Activated T-cell treated with anti-CD3 and anti-CD28 coated beads, Interleukin-2, amount 50 U/mL, for 4 hours (primary cell): ENCODE measurements around the gene SYT15B. TPM values are rescaled to one million over a fixed set of nuclear protein-coding genes. Genes with fewer than 3 reads are reported as not detected.
A peak's percentile ranks its signal among the peaks of the same experiment; 100 is the strongest.
"Not testable (repeated sequence)": the region's sequence is repeated elsewhere in the genome, so short reads cannot be mapped to it uniquely, and the experiment has no call there.

ENCODE experiments used
- ATAC-seq, 2 donors: fragments of 200-7000 bp; cut with Tn5 transposase; one replicate each; pipeline ENCODE4 v1.10.0; 2021
- DNase-seq: peaks from one replicate; pipeline ENCODE4 v3.0.0-alpha.2; 2020
- H3K27me3 Mint-ChIP-seq: one replicate; pipeline ENCODE4 v1.8.0; 2021; ENCODE audit warnings: low read depth, mixed read lengths
- H3K36me3 Mint-ChIP-seq: one replicate; pipeline ENCODE4 v1.8.0; 2022; ENCODE audit warnings: mixed read lengths; ENCODE audit not compliant: insufficient read depth
- H3K4me1 Mint-ChIP-seq: one replicate; pipeline ENCODE4 v1.8.0; 2021; ENCODE audit warnings: low read depth, mixed read lengths
- H3K4me3 Mint-ChIP-seq: one replicate; pipeline ENCODE4 v1.8.0; 2021; ENCODE audit warnings: mild to moderate bottlenecking, moderate library complexity, mixed read lengths
- H3K9me3 Mint-ChIP-seq: one replicate; pipeline ENCODE4 v1.8.0; 2021; ENCODE audit warnings: mixed read lengths
- total RNA-seq, 3 donors: library from RNA; stranded (reverse); gene quantifications; one replicate each; pipeline ENCODE4 v1.2.1, GENCODE V29; 2021

SYT15B gene
- total RNA-seq, 3 donors from 2014 or later: 0.05 to 0.11 (median 0.11) TPM

DNA sequence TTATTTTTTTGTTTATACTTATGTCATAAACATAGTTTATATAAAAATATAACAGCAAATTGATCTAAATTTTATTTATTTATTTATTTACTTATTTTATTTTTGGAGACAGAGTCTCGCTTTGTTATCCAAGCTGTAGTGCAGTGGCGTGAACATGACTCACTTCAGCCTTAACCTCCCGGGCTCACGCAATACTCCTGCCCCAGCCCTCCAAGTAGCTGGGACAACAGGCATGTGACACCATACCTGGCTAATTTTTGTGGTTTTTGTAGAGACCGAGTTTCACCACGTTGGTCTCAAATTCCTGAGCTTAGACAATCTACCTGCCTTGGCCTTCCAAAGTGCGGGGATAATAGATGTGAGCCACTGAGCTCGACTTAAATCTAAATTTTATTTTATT lies 13.0 kb downstream of the SYT15B start:
- DNase-seq, H3K4me3 Mint-ChIP-seq, H3K27me3 Mint-ChIP-seq, H3K36me3 Mint-ChIP-seq, H3K9me3 Mint-ChIP-seq, H3K4me1 Mint-ChIP-seq, ATAC-seq: not testable (repeated sequence)

- not testable (repeated sequence) for H3K36me3 Mint-ChIP-seq, H3K27me3 Mint-ChIP-seq, ATAC-seq, H3K9me3 Mint-ChIP-seq, DNase-seq, H3K4me3 Mint-ChIP-seq, H3K4me1 Mint-ChIP-seq
These were observed 16.5 kb downstream of the SYT15B start for GRCh38 chr10:47746780-47747376.

GRCh38 chr10:47744881-47745280 lies 18.5 kb downstream of the SYT15B start:
- not testable (repeated sequence) for H3K27me3 Mint-ChIP-seq, DNase-seq, H3K9me3 Mint-ChIP-seq, H3K36me3 Mint-ChIP-seq, H3K4me3 Mint-ChIP-seq, ATAC-seq, H3K4me1 Mint-ChIP-seq

DNA sequence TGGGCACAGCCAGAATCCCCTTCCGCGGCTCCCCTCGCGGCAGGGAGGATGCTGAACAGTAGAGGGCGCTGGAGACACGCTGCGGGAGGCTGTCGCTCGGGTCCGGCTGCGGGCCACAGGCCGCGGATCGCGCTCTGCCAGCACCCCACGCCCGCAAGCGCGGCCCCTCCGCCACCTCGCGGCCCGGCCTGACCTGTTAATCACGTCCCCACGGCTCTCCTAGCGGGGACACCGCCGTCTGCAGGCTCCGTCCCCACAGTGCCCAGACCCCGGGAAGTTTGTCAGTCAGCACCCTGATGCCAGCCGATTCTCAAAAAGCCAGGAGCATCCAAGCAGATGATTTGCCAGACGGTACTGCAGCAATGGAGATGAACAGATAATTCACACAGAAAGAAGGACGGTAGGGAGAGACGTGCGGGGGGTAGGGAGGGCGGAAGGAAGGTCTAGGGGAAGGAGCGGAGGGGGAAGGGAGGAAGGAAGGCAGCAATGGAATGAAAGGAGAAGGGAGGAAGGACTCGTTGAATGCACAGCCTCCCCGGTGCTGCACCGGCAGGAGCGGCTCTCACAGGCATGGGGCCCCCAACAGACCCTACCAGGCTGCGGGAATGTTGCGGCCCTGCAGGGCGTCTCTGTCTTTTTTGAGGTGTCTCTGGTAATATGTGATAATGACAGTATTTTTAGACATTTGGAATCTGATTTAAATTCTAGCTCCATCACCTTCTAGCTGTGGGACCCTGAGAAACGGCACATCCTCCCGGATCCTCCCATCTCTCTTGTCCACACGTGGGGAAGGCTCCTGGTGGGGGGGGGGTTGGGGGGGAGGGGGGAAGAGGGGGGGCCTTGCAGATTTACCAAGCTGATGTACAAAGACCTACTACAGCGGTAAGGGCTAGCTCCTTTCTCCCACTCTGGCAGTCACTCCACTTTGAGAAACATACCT lies 19.5 kb downstream of the SYT15B start:
- not testable (repeated sequence) for H3K36me3 Mint-ChIP-seq, H3K27me3 Mint-ChIP-seq, H3K9me3 Mint-ChIP-seq, H3K4me3 Mint-ChIP-seq, H3K4me1 Mint-ChIP-seq
- ATAC-seq (peak; percentile 91 to 92), DNase-seq (peak; percentile 5)

GRCh38 chr10:47740868-47741267 lies 22.5 kb downstream of the SYT15B start:
- not testable (repeated sequence) for H3K36me3 Mint-ChIP-seq, DNase-seq, H3K4me3 Mint-ChIP-seq, H3K9me3 Mint-ChIP-seq, H3K27me3 Mint-ChIP-seq, H3K4me1 Mint-ChIP-seq
- peak; percentile 60 to 61 for ATAC-seq

GRCh38 chr10:47730911-47731310 lies 32.5 kb downstream of the SYT15B start:
- H3K4me3 Mint-ChIP-seq, ATAC-seq, H3K27me3 Mint-ChIP-seq, DNase-seq, H3K9me3 Mint-ChIP-seq, H3K36me3 Mint-ChIP-seq, H3K4me1 Mint-ChIP-seq: not testable (repeated sequence)

GRCh38 chr10:47725740-47726139 lies 37.7 kb downstream of the SYT15B start:
- H3K9me3 Mint-ChIP-seq, H3K4me3 Mint-ChIP-seq, DNase-seq, H3K36me3 Mint-ChIP-seq, H3K4me1 Mint-ChIP-seq, ATAC-seq, H3K27me3 Mint-ChIP-seq: not testable (repeated sequence)

- not testable (repeated sequence) for DNase-seq, H3K4me1 Mint-ChIP-seq, H3K36me3 Mint-ChIP-seq, ATAC-seq, H3K27me3 Mint-ChIP-seq, H3K9me3 Mint-ChIP-seq, H3K4me3 Mint-ChIP-seq
These were observed 38.3 kb downstream of the SYT15B start for GRCh38 chr10:47725047-47725446.

GRCh38 chr10:47724119-47724518 lies 39.3 kb downstream of the SYT15B start:
- not testable (repeated sequence) for H3K4me1 Mint-ChIP-seq, H3K9me3 Mint-ChIP-seq, ATAC-seq, H3K27me3 Mint-ChIP-seq, H3K36me3 Mint-ChIP-seq, H3K4me3 Mint-ChIP-seq, DNase-seq

- not testable (repeated sequence) for H3K4me3 Mint-ChIP-seq, DNase-seq, H3K36me3 Mint-ChIP-seq, ATAC-seq, H3K4me1 Mint-ChIP-seq, H3K9me3 Mint-ChIP-seq, H3K27me3 Mint-ChIP-seq
These were observed 40.0 kb downstream of the SYT15B start for GRCh38 chr10:47723362-47723761.

DNA sequence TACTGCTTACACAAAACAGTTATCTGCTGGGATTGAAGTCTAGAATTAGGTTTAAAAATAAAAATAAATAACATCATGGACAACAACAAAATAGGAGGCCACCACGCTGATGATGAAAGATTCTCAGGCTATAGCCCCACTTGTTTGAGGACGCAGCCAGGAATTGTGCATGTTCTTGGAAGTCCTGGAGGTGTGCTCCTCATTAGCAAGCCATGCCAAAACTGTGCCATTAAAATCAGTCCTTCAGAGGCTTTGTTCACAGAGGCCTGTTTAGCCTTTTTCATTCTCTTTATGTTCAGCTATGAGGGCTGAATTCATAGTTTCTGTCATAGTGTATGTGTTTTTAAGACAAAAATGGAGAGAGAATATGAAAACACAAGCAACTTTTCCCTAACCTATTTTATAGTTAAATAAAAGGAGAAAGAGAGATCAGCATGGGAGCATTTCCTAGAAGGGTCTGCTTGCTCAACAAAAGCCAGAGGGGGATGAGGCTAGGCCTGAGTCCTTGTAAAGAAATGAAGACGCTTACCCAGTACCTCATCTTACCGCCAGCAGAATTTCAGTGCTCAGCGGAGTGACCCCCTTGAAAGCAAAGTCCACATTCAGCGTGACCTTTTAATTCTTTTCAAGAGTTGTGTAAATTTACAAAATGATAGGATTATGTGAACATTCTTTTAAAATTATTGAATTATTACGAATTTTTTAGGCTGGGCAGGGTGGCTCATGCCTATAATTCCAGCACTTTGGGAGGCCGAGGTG lies 46.2 kb downstream of the SYT15B start:
- ATAC-seq, H3K9me3 Mint-ChIP-seq, DNase-seq, H3K4me1 Mint-ChIP-seq, H3K27me3 Mint-ChIP-seq, H3K4me3 Mint-ChIP-seq, H3K36me3 Mint-ChIP-seq: not testable (repeated sequence)

Other genes with a start within 250 kb of the SYT15B start
- 1 to 10 TPM; 3.2 to 6.5 (median 3.7) TPM for gene AGAP9, start 240.0 kb downstream of the SYT15B start, total RNA-seq
- not detected for gene NPY4R2, start 155.1 kb upstream of the SYT15B start, total RNA-seq
- gene FAM25C, start 236.2 kb upstream of the SYT15B start, total RNA-seq: not detected